Urinary bladder (tissue), 4 donors: ENCODE measurements around the gene LRCH4. TPM values are rescaled to one million over a fixed set of nuclear protein-coding genes. Genes with fewer than 3 reads are reported as not detected.

Experiments
- DNase-seq: peaks from one replicate; pipeline ENCODE4 v3.0.0-alpha.2; 2015; ENCODE audit errors: extremely low spot score
- H3K27ac ChIP-seq: one replicate; pipeline ENCODE4 v1.5.1; 2013; ENCODE audit warnings: low read depth, mild to moderate bottlenecking, moderate library complexity
- H3K36me3 ChIP-seq: one replicate; pipeline ENCODE4 v1.6.1; 2013; ENCODE audit warnings: mild to moderate bottlenecking, moderate library complexity; ENCODE audit not compliant: insufficient read depth
- H3K4me1 ChIP-seq: one replicate; pipeline ENCODE4 v1.6.1; 2013; ENCODE audit warnings: mild to moderate bottlenecking, moderate library complexity; ENCODE audit not compliant: insufficient read depth
- H3K4me3 ChIP-seq: one replicate; pipeline ENCODE4 v1.5.1; 2013; ENCODE audit warnings: low read depth, low read length
- WGBS: extraction: QIAGEN DNeasy Blood & Tissue Kit; methylation state at CpG from one replicate; pipeline ENCODE4 v1.1.7; 2013; 5-methylcytosine and 5-hydroxymethylcytosine counted together
- polyA plus RNA-seq: library from polyadenylated mRNA; stranded (reverse); fragments of 200-250 nt; gene quantifications from one replicate; pipeline ENCODE4 v1.2.3, GENCODE V29; 2013
- total RNA-seq: library from RNA; depleted of rRNA; stranded (reverse); fragments of >200 nt; gene quantifications from one replicate; pipeline ENCODE4 v1.2.3, GENCODE V29; 2014
- donor health status: healthy with polysubstance abuse.
- donor health status: healthy.

Gene LRCH4
- total and polyA plus RNA-seq, 2 donors: 13.7 to 33.0 TPM

DNA sequence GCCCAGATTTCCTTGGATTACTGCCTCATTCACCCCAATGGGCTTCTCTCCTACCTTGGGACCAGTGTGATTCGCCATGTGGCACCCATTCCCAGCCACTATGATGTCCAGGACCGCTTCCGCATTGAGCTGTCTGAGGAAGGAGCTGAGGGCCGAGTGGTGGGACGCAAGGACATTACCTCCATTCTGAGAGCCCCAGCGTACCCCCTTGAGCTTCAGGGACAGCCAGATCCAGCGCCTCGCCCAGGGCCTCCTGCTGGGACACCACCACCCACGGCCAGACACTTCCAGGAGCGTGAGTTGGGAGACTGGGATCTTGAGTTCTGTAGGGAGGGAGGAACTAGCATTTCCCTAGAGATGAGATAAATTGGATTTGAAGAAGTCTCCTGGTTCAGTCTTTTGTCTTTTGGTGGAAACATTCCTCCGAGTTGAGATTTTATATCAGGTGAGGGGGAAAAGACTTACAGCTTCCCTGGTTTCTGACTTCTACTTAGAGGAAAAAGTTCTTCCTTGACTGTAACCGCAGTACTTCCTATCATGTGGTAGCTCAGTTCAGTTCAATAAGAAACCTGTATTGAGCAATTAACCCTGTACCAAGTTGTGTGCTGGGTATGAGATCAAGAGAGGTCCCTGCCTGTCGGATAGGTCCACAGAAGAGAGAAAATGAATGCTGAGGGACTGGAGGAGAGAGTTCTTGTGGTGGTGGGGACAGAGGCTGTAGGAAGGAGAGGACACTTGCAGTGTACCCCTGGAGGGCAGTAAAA is 27.7 kb upstream of the LRCH4 start:
- Histone ChIP-seq H3K4me3 (no peak overlapping the region), H3K27ac (no peak overlapping the region), H3K36me3 (no peaks in the 10 kb centered on the region), H3K4me1 (no peaks in the 10 kb centered on the region)
- 94% methylated on average over 13 of the region's 13 CpGs for WGBS
- DNase-seq: no peak

GRCh38 chr7:100612730-100613390 is 26.9 kb upstream of the LRCH4 start:
- peak overlapping the region; percentile 73 for H3K4me3 ChIP-seq
- no peak overlapping the region for H3K27ac ChIP-seq
- H3K4me1 ChIP-seq: no peaks in the 10 kb centered on the region
- WGBS: 2% methylated on average over 29 of the region's 29 CpGs
- H3K36me3 ChIP-seq: no peaks in the 10 kb centered on the region
- DNase-seq: no peak

GRCh38 chr7:100611983-100612729 is 26.2 kb upstream of the LRCH4 start, which contains the start of gene MOSPD3:
Gene MOSPD3 (plus strand): TSS chr7:100612540. CDS start chr7:100612792, 252 bp downstream.
- peak; percentile 99 for DNase-seq
- Histone ChIP-seq H3K4me1 (no peaks in the 10 kb centered on the region), H3K4me3 (peak within 1 kb of the TSS; percentile 73), H3K36me3 (no peaks in the 10 kb centered on the region), H3K27ac (peak within 1 kb of the TSS; percentile 91)
- WGBS: under 1% methylated on average over 61 of the region's 61 CpGs

DNA sequence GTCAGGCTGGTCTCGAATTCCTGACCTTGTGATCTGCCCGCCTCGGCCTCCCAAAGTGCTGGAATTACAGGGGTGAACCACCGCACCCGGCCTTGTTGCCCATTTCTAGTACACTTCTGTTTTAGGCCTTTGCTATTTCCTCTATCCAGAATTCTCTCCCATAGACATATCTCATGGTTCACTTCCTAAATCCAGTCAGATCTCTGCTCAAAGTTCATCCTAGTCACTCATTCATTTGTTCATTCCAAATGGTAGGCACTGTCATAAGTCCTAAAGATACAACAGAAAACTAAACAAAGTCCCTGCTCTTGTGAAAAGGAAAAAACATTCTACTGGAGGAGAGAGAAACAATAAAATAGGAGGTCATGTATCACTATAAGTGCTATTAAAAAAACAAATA is 24.0 kb upstream of the LRCH4 start:
- DNase-seq: no peak
- H3K4me3 ChIP-seq: no peak overlapping the region
- no peak overlapping the region for H3K27ac ChIP-seq
- WGBS: 93% methylated on average over 5 of the region's 5 CpGs
- H3K36me3 ChIP-seq: no peaks in the 10 kb centered on the region
- no peaks in the 10 kb centered on the region for H3K4me1 ChIP-seq

DNA sequence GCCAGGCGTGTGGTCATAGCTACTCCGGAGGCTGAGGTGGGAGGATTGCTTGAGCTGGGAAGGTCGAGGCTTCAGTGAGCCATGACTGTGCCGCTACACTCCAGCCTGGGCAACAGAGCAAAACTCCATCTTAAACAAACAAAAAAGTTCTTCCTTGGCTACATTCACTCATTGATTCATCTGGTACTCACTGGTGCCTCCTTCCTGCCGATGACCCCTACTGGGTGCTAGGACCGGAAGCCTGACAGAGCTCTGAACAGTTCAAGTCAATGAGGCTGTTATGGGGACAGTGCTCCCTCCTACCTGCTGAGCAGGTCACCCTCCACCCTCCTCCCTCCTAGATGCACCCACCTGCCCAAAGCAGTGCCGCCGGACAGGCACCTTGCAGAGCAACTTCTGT is 21.2 kb upstream of the LRCH4 start:
- H3K4me1 ChIP-seq: no peaks in the 10 kb centered on the region
- no peaks in the 10 kb centered on the region for H3K36me3 ChIP-seq
- no peak for DNase-seq
- H3K4me3 ChIP-seq: no peak overlapping the region
- H3K27ac ChIP-seq: no peak overlapping the region
- WGBS: 91% methylated on average over 8 of the region's 8 CpGs

- 89% methylated on average over 12 of the region's 12 CpGs for WGBS
- H3K4me3 ChIP-seq: no peak overlapping the region
- DNase-seq: no peak
- H3K36me3 ChIP-seq: no peaks in the 10 kb centered on the region
- H3K4me1 ChIP-seq: no peaks in the 10 kb centered on the region
- no peak overlapping the region for H3K27ac ChIP-seq
Measured at GRCh38 chr7:100606313-100606712, 20.4 kb upstream of the LRCH4 start.

DNA sequence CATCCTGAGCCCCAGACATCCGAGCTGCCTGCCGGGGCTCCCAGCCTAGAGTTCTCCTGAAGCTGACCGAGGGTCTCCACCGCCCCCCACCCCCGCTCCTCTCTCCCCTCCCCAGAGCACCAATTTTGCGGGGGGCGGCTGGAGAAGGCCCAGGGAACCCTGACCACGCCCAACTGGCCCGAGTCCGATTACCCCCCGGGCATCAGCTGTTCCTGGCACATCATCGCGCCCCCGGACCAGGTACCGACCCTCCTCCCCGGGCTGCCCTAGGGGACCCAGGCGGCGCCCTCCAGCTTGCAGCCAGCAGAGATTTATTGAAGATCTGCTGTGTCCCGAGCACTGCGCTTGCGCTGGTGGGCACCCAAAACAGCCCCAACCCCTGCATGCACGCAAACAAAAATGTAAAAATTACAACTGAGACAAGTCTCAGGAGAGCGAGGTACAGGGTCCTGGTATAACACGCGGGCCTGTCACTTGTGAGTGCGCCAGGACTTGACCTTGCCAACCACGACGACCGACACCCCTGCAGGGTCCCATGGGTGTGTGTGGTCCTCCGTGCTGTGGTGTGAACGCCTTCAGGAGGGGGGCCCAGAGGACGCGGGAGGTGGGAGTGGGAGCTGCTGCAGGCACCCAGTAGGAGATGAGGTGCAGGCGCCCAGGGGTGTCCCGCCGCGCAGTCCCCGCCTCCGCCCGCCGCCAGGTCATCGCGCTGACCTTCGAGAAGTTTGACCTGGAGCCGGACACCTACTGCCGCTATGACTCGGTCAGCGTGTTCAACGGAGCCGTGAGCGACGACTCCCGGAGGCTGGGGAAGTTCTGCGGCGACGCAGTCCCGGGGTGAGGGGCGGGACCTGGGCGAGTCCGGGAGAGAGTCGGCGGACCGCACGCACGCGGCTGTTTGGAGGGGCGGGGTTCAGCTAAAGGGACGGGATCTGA is 19.3 kb upstream of the LRCH4 start:
- no peak for DNase-seq
- Histone ChIP-seq H3K4me1 (no peaks in the 10 kb centered on the region), H3K36me3 (no peaks in the 10 kb centered on the region), H3K4me3 (peak overlapping the region; percentile 57), H3K27ac (no peak overlapping the region)
- 29% methylated on average over 68 of the region's 68 CpGs for WGBS

DNA sequence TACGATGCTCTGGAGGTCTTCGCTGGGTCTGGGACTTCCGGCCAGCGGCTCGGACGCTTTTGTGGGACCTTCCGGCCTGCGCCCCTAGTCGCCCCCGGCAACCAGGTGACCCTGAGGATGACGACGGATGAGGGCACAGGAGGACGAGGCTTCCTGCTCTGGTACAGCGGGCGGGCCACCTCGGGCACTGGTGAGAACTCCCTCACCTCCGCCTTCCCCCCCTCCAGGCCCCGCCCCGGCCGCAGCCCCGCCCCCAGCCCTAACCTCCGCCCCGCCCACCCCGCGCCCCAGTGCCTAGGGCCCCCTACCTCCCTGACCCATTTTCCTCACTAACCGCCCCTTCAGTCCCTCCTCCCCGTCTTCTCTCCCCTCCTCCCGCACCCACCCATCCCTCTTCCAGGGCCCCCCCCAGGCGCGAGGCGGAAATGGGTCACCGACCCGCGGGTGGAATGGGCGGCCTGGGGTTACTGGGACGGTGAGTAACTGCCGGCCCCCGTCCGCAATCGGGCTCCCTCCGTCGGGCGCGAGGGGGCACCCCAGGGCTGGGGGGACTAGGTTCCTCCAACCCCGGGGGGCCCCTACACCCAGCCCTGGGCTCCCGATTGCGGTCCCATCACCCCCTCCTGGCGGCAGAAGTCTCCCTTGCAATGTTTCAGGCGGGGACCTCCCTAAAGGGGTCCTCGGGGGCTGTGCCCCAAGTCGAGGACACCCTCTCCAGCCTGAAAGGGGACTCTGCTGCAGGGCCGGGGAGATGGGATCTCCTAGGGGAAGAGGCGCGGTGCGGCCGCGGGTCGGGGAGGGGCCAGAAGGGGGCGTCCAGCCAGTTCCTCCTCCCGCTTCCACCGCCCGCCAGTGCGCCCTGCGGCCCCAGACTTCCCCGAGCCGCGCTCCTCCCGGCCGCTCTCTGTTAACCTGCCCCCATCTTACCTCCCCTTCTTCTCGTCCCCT is 18.4 kb upstream of the LRCH4 start:
- 1% methylated on average over 70 of the region's 70 CpGs for WGBS
- DNase-seq: no peak
- H3K4me1 ChIP-seq: no peaks in the 10 kb centered on the region
- peak overlapping the region; percentile 59 for H3K27ac ChIP-seq
- H3K4me3 ChIP-seq: peak overlapping the region; percentile 57
- H3K36me3 ChIP-seq: no peaks in the 10 kb centered on the region

DNA sequence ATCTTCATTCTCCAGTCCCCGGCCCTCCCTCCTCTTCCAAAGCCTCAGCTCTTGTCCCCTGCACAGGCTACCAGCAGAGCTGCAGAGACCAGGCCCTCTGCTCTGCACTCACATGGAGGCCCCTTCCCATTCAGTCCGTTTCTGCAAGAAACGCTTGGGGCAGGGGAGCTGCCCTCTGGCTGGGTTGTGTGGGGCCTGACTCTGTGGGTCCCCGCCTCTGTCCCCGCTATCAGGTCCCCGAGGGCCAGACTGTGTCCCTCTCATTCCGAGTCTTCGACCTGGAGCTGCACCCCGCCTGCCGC is 17.7 kb upstream of the LRCH4 start:
- H3K36me3 ChIP-seq: no peaks in the 10 kb centered on the region
- peak overlapping the region; percentile 59 for H3K27ac ChIP-seq
- peak overlapping the region; percentile 57 for H3K4me3 ChIP-seq
- no peaks in the 10 kb centered on the region for H3K4me1 ChIP-seq
- no peak for DNase-seq
- WGBS: 14% methylated on average over 10 of the region's 10 CpGs

DNA sequence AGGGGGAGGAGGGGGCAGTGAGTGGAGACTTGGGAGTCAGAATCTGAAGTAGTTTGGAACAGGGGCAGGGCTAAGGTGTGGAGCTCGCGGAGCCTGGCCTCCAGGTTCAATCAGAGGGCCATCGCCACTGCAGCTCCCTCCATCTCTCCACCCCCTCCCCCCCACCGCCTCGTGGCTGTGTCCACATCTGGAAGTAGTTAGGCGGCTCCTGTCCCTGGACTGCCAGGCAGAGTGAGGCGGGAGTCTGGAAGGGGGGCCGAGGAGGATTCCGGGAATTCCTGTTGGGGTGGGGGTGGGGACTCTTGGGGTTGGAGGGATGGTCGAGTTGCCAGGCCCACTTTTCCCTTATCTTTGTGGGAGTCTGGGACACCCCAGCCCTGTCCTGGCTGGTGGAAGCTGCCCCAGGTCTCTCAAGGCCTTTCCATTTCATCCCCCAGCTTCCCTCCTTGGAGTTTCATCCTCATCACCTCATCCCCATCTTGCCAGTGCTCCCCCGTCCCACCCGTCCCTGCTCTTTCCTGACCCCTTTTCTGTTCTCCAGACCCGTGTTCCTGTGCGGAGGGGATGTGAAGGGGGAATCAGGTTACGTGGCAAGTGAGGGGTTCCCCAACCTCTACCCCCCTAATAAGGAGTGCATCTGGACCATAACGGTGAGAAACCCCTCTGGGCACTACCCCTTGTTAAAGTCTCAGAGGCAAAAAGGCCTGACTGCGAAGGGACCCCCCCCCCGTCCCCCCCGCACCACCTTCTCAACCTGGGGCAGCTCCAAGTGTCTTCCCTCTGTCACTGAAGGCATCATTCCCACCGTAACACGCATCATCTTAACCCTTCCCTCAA is 17.2 kb upstream of the LRCH4 start:
- 25% methylated on average over 21 of the region's 21 CpGs for WGBS
- H3K36me3 ChIP-seq: no peaks in the 10 kb centered on the region
- no peaks in the 10 kb centered on the region for H3K4me1 ChIP-seq
- no peak overlapping the region for H3K27ac ChIP-seq
- peak overlapping the region; percentile 57 for H3K4me3 ChIP-seq
- no peak for DNase-seq

DNA sequence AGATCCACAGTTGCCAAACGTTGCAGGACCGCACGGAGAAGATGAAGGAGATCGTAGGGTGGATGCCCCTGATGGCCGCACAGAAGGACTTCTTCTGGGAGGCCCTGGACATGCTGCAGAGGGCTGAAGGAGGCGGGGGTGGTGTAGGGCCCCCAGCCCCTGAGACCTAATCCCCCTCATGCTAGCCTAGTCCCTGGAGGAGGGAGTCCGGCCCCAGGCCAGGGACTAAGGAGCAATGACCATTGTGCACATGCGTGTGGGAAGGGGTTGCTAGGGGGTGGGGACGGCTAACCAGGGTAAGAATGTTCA is 14.8 kb upstream of the LRCH4 start:
- WGBS: 83% methylated on average over 9 of the region's 9 CpGs
- Histone ChIP-seq H3K4me1 (no peaks in the 10 kb centered on the region), H3K36me3 (no peaks in the 10 kb centered on the region), H3K27ac (no peak overlapping the region), H3K4me3 (no peak overlapping the region)
- DNase-seq: no peak
